GM19099 (cell line): ENCODE results near the gene KRTAP9-3.
"Not testable (repeated sequence)": the region's sequence is repeated elsewhere in the genome, so short reads cannot be mapped to it uniquely, and the experiment has no call there.

Experiments
- POLR2A ChIP-seq: IDR thresholded peaks from 3 replicates; pipeline ENCODE4 v1.6.1; 2011; ENCODE audit warnings: low read depth; ENCODE audit not compliant: insufficient read length; ENCODE audit errors: extremely low read depth

The KRTAP9-3 gene

DNA sequence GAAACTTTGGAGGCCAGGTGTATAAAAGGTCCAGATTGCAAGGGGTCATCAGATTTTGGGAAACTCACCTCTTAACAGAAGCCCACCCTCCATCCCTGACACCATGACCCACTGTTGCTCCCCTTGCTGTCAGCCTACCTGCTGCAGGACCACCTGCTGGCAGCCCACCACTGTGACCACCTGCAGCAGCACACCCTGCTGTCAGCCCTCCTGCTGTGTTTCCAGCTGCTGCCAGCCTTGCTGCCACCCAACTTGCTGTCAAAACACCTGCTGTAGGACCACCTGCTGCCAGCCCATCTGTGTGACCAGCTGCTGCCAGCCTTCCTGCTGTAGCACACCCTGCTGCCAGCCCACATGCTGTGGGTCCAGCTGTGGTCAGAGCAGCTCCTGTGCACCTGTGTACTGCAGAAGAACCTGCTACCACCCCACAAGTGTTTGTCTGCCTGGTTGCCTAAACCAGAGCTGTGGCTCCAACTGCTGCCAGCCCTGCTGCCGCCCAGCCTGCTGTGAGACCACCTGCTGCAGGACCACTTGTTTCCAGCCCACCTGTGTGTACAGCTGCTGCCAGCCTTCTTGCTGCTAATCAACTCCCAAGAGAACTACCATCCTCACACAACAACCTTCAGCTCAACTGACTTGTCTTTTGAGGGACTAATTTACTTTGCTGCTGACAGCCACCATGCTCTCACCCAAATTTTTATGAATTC is at the start of gene KRTAP9-3:
Gene KRTAP9-3 (plus strand): TSS at position 51 of the 707 bp plus-strand sequence. CDS start 53 bp downstream, at position 104.
- not testable (repeated sequence) for TF ChIP-seq POLR2A

- no peak for TF ChIP-seq POLR2A
Measured at GRCh38 chr17:41184480-41184961, 47.7 kb upstream of the KRTAP9-3 start, which contains the start of gene KRTAP4-1. Gene KRTAP4-1, minus strand, starts transcription at chr17:41184911. Its CDS starts 57 bp downstream, at chr17:41184854.

- TF ChIP-seq POLR2A, result no peak
Measured at GRCh38 chr17:41185001-41185400, 47.2 kb upstream of the KRTAP9-3 start.

DNA sequence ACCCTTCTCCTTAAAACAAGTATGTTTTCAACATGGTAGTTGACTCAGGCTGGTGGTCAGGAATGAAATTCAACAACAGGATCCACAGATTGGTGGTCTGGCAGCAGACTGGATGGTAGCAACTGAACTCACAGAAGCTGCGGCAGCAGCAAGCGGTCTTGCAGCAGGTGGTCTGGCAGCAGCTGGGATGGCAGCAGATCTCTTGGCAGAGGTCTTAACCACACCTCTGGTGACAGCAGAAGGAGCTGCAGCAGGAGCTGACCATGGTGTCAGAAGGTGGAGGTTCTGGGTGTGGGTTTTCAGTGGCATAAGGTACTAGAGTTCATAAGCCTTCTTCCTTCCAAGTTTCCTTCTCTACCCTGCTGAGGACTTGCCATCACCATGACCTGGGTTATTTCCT is 45.4 kb upstream of the KRTAP9-3 start:
- no peak for TF ChIP-seq POLR2A

GRCh38 chr17:41189837-41190318 is 42.4 kb upstream of the KRTAP9-3 start, which contains the start of gene KRTAP9-1:
Gene KRTAP9-1, plus strand, starts transcription at chr17:41189887. Its CDS starts 0 bp downstream, at chr17:41189887.
- TF ChIP-seq POLR2A, result not testable (repeated sequence)

DNA sequence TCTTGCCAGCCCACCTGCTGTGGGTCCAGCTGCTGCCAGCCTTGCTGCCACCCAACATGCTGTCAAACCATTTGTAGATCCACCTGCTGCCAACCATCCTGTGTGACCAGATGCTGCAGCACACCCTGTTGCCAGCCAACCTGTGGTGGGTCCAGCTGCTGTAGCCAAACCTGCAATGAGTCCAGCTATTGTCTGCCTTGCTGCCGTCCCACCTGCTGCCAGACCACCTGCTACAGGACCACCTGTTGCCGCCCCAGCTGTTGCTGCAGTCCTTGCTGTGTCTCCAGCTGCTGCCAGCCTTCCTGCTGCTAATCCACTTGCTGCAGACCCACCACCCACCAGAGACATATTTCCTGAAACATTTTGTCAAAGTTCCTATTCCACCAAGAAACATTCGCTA is 41.9 kb upstream of the KRTAP9-3 start:
- TF ChIP-seq POLR2A, result no peak

GRCh38 chr17:41196068-41196467 is 36.2 kb upstream of the KRTAP9-3 start:
- TF ChIP-seq POLR2A, result no peak

DNA sequence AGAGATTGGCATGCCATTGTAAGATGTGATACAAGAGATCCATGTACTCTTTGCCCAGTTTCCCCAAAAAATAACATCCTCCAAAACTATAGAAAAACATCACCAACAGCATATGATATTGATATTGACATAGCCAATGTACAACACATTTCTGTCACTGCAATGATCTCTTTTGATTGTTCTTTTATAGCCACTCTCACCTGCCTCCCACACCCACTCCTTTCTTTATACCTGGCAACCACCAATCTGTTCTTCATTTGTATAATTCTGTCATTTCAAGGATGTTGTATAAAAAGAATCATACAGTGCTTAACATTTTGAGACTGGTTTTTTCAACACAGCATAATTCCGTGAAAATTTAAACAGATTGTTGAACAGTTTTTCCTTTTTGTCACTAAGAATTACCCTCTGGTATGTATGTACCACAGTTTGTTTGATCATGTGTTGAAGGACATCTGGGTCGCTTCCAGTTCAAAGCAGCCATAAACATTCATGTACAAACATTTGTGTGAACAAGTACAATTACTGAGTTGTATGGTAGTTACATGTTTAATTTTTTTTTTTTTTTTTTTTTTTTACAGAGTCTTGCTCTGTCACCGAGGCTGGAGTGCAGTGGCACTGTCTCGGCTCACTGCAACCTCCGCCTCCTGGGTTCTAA is 32.7 kb upstream of the KRTAP9-3 start:
- TF ChIP-seq POLR2A, result no peak

DNA sequence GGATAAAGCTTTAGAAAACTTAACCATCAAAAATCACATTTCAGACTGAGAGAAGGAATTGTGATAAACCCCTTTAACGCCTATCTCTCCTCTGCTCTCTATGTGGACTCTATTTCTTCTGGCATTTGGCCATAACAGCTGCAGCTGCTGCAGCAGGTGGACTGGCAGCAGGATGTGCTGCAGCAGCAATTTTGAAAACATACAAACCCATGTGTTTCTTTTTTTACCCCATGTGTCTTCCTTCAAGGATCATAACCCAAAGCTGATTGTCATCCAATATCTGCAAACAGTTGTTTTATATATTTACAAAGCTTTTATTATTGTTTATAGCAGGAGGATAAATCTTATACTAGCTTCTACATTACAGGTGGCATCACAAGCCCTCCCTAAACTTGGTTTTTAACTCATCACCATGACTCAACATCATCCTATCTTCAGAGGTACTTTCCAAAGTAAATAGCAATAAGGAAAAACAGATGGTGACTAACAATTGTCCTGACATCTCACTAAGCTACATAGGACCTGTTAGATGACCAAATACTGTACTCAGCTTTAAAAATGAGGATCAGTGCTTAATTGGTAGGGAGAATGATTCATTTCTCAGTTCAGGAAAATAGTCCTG is 20.3 kb upstream of the KRTAP9-3 start:
- TF ChIP-seq POLR2A, result no peak

DNA sequence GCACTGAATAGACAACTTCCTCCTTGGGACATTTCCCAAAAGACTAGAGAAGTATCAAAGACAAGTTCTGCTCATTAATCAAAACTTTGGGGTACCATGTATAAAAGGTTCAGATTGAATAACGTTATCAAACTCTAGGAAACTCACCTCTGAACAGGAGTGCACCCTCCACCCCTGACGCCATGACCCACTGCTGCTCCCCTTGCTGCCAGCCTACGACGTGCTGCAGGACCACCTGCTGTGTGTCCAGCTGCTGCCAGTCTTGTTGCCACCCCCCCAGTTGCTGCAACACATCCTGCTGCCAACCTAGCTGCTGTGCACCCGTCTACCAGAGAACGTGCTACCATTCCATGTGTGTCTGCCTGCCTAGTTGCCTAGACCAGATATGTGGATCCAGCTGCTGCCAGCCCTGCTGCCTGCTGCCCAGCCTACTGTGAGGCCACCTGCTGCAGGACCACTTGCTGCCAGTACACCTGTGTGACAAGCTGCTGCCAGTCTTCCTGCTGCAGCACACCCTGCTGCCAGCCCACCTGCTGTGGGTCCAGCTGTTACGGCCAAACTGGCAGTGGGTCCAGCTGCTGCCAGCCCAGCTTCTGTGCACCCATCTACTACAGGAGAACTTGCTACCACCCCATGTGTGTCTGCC is 19.6 kb upstream of the KRTAP9-3 start:
- no peak for TF ChIP-seq POLR2A

DNA sequence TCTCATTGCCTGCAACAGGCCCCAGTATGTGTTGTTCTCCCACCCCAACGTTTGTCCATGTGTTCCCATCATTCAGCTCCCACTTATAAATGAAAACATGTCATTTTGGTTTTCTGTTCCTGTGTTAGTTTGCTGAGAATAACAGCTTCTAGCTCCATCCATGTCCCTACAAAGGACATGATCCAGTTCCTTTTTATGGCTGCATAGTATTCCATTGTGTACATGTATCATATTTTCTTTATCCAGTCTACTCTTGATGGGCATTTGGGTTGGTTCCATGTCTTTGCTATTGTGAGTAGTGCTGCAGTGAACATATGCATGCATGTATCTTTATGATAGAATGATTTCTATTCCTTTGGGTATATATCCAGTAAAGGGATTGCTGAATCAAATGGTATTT is 16.6 kb upstream of the KRTAP9-3 start:
- TF ChIP-seq POLR2A, result no peak

- TF ChIP-seq POLR2A, result no peak
Measured at GRCh38 chr17:41223821-41224220, 8.4 kb upstream of the KRTAP9-3 start.

DNA sequence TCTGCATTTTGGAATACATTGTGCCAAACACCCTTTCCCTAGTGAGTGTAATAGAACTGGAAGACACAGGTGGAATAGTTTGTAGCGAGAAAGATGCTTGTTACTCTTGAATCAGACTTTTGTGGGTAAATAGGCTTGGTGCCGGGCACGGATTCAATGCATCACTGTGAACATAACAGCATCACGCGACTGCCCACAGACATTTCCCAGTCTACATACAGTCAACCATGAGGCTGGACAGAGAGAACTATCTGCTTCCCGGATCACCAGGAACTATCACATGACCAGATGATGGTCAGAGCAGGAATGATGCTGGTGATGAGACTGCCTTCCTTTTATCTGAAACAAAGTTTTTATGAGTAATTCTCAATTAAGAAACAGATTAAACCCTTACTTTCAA is 6.2 kb upstream of the KRTAP9-3 start:
- no peak for TF ChIP-seq POLR2A

DNA sequence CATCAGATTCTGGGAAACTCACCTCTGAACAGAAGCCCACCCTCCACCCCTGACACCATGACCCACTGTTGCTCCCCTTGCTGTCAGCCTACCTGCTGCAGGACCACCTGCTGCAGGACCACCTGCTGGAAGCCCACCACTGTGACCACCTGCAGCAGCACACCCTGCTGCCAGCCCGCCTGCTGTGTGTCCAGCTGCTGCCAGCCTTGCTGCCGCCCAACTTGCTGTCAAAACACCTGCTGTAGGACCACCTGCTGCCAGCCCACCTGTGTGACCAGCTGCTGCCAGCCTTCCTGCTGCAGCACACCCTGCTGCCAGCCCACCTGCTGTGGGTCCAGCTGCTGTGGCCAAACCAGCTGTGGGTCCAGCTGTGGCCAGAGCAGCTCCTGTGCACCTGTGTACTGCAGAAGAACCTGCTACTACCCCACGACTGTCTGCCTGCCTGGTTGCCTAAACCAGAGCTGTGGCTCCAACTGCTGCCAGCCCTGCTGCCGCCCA is 5.6 kb upstream of the KRTAP9-3 start, which contains the start of gene KRTAP9-2:
Gene KRTAP9-2 (plus strand): TSS at position 51 of the 498 bp plus-strand sequence. CDS start 7 bp downstream, at position 58.
- not testable (repeated sequence) for TF ChIP-seq POLR2A
